Activated CD4-positive, alpha-beta T cell treated with anti-CD3 and anti-CD28 coated beads for 24 hours (primary cell): ENCODE data around the gene EEF1AKMT3.

Experiments used
- DNase-seq, 2 donors: peaks; one replicate each; pipeline ENCODE4 v3.0.0-alpha.2; 2020; ENCODE audit warnings: low read depth in 2 of 2

Gene EEF1AKMT3

GRCh38 chr12:57782608-57783465 lies 10.4 kb downstream of the EEF1AKMT3 start, which contains the start of gene TSFM:
Gene TSFM (plus strand): TSS chr12:57782787. CDS start chr12:57782802, 15 bp downstream.
- peak; percentile 96 to 98 for DNase-seq

GRCh38 chr12:57783466-57783801 lies 11.0 kb downstream of the EEF1AKMT3 start:
- no peak for DNase-seq

- no peak for DNase-seq
These were observed 11.4 kb downstream of the EEF1AKMT3 start for GRCh38 chr12:57783861-57784260.

GRCh38 chr12:57793920-57794319 lies 21.5 kb downstream of the EEF1AKMT3 start:
- no peak for DNase-seq

GRCh38 chr12:57795354-57795753 lies 22.9 kb downstream of the EEF1AKMT3 start:
- DNase-seq: no peak

GRCh38 chr12:57796996-57797395 lies 24.6 kb downstream of the EEF1AKMT3 start:
- DNase-seq: no peak

GRCh38 chr12:57797933-57798332 lies 25.5 kb downstream of the EEF1AKMT3 start:
- DNase-seq: no peak

GRCh38 chr12:57800965-57801364 lies 28.6 kb downstream of the EEF1AKMT3 start:
- DNase-seq: no peak

- no peak for DNase-seq
These were observed 30.2 kb downstream of the EEF1AKMT3 start for GRCh38 chr12:57802607-57803006.

- DNase-seq: peak; percentile 7 to 12
These were observed 31.0 kb downstream of the EEF1AKMT3 start for GRCh38 chr12:57803319-57803893.

- DNase-seq: no peak
These were observed 34.3 kb downstream of the EEF1AKMT3 start for GRCh38 chr12:57806677-57807076.

- no peak for DNase-seq
These were observed 34.9 kb downstream of the EEF1AKMT3 start for GRCh38 chr12:57807285-57807684.

- no peak for DNase-seq
These were observed 35.9 kb downstream of the EEF1AKMT3 start for GRCh38 chr12:57808351-57808750.

- DNase-seq: no peak
These were observed 37.0 kb downstream of the EEF1AKMT3 start for GRCh38 chr12:57809425-57809824.

- no peak for DNase-seq
These were observed 38.0 kb downstream of the EEF1AKMT3 start for GRCh38 chr12:57810450-57810849.

- DNase-seq: no peak
These were observed 38.8 kb downstream of the EEF1AKMT3 start for GRCh38 chr12:57811028-57811755.

- no peak for DNase-seq
These were observed 40.9 kb downstream of the EEF1AKMT3 start for GRCh38 chr12:57813111-57813970.

GRCh38 chr12:57813971-57814772 lies 41.8 kb downstream of the EEF1AKMT3 start:
- DNase-seq: no peak

- no peak for DNase-seq
These were observed 43.0 kb downstream of the EEF1AKMT3 start for GRCh38 chr12:57815177-57816000.
